Left ventricle myocardium inferior (tissue), 1 donor: ENCODE results near the gene CR2. TPM values are rescaled to one million over a fixed set of nuclear protein-coding genes. Genes with fewer than 3 reads are reported as not detected.

ENCODE experiments used
- DNase-seq: peaks from one replicate; pipeline ENCODE4 v3.0.0-alpha.2; 2020
- H3K27ac ChIP-seq: fragments of 200-600 bp; replicated peaks from 2 replicates; pipeline ENCODE4 v1.8.0; 2021
- H3K27me3 ChIP-seq: fragments of 200-600 bp; 2 replicates; pipeline ENCODE4 v1.8.0; 2021; ENCODE audit warnings: low read depth
- H3K36me3 ChIP-seq: fragments of 200-600 bp; 2 replicates; pipeline ENCODE4 v1.8.0; 2021
- H3K4me1 ChIP-seq: fragments of 200-600 bp; 2 replicates; pipeline ENCODE4 v1.8.0; 2021
- H3K4me3 ChIP-seq: fragments of 200-600 bp; 2 replicates; pipeline ENCODE4 v1.8.0; 2021; ENCODE audit warnings: mild to moderate bottlenecking, moderate library complexity
- H3K9me3 ChIP-seq: fragments of 200-600 bp; replicated peaks from 2 replicates; pipeline ENCODE4 v1.8.0; 2021
- intact Hi-C: fragments of 100-400 bp; cut with micrococcal nuclease; formaldehyde crosslinking; loops from one replicate; pipeline ENCODE4 v1.11.0; 2022
- total RNA-seq: library from RNA; stranded (reverse); fragmentation: NEBNext Ultra II Directional; extraction: Animal tissue kit (Norgen Biotek cat#: 25700); gene quantifications from one replicate; pipeline ENCODE4 v1.2.1, GENCODE V29; 2021
- TF ChIP-seq, protein P1 (sequence below): fragments of 200-600 bp; IDR thresholded peaks from 2 replicates; pipeline ENCODE4 v1.8.0; 2021; ENCODE audit warnings: antibody characterized with exemption, mild to moderate bottlenecking, borderline replicate concordance
- donor health status: DM: no; HTN: yes; CAD: no; lungs with severe emphysema.

The CR2 gene
- total RNA-seq, 1 donor from 2014 or later, result not detected

DNA sequence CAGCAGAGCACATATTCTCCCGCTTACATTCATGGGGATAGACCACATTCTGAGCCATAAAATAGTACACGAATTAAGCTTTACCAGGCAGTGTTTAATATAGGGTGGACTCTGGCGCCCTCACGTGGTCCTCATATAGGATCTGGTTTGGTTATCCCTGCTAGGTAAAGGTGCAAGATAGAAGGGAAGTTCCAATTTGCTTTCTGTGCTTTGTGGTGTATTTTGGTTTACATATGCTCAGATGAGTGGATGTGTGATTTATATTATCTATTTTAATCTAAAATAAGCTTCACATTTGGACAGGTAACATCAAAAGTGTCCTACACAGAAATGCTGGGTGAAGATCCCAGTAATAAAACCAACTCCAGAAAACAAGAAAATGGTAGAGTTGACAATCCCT, 45.4 kb downstream of the CR2 start:
- no peaks in the 10 kb centered on the region for H3K36me3 ChIP-seq
- peak; percentile 58 for DNase-seq
- H3K4me3 ChIP-seq, result no peak overlapping the region
- TF ChIP-seq, protein P1, sequence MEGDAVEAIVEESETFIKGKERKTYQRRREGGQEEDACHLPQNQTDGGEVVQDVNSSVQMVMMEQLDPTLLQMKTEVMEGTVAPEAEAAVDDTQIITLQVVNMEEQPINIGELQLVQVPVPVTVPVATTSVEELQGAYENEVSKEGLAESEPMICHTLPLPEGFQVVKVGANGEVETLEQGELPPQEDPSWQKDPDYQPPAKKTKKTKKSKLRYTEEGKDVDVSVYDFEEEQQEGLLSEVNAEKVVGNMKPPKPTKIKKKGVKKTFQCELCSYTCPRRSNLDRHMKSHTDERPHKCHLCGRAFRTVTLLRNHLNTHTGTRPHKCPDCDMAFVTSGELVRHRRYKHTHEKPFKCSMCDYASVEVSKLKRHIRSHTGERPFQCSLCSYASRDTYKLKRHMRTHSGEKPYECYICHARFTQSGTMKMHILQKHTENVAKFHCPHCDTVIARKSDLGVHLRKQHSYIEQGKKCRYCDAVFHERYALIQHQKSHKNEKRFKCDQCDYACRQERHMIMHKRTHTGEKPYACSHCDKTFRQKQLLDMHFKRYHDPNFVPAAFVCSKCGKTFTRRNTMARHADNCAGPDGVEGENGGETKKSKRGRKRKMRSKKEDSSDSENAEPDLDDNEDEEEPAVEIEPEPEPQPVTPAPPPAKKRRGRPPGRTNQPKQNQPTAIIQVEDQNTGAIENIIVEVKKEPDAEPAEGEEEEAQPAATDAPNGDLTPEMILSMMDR, result peak; percentile 74
- peaks cover 100% of the 10 kb centered on the region for H3K27me3 ChIP-seq
- H3K27ac ChIP-seq, result no peak overlapping the region
- no peaks in the 10 kb centered on the region for H3K9me3 ChIP-seq
- H3K4me1 ChIP-seq, result peaks cover 12% of the 10 kb centered on the region
- intact Hi-C loops, result no loop called here

DNA sequence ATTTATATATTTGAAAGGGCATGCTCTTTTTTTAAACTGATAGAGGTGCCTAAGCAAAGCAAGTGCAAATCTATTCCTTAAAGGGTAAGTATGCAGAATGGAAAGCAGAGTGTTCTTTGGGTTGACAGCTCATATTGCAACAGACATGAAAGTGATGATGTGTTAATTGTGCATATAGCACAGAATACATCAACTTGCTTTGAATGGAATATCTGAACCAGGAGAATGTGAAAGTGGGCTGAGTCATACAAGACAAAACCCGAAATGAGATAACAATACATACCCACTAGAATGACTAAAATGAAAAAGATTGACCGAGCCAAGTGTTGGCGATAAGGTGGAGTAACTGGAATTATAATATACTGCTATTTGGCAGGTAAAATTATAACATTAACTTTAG, 46.2 kb downstream of the CR2 start:
- H3K9me3 ChIP-seq, result no peaks in the 10 kb centered on the region
- no peak for DNase-seq
- intact Hi-C loops, result no loop called here
- H3K27ac ChIP-seq, result no peak overlapping the region
- H3K27me3 ChIP-seq, result peaks cover 100% of the 10 kb centered on the region
- peaks cover 12% of the 10 kb centered on the region for H3K4me1 ChIP-seq
- no peak overlapping the region for H3K4me3 ChIP-seq
- TF ChIP-seq, protein P1, result no peak
- no peaks in the 10 kb centered on the region for H3K36me3 ChIP-seq

DNA sequence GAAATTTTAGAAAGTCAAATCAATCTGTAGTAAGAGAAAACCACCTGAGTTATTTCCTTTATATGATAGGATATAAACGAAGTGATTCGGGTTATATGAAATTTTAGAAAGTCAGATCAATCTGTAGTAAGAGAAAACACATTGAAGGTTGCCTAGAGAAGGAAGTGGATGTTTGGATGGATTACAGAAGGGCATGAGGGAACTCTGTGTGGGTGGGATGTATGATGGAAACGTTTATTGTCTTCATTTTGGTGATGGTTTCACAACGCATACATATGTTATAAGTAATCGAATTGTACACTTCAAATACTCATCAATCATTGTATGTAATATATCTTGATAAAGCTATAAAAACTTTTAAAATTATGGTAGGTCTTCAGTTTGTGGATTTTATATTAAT, 46.9 kb downstream of the CR2 start:
- TF ChIP-seq, protein P1, result no peak

DNA sequence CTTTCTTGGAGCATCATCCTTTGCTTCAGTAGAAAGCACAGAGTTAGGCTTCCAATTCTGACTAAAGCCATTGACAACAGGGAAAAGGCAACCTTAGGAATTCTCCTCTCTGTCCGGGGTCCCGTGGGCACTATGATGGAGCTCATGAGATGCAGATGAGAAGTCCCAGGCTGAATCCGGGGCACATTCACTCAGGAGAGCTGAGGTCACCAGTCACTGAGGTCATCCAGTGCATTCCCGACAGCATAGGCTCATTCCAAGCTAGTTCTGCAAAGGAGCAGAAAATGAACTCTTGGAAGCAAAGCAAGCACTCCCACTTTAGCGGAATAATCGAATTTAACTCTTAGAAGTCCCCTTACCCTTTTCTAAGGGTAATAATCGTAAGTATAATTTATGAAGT, 48.6 kb downstream of the CR2 start:
- H3K27me3 ChIP-seq, result peaks cover 97% of the 10 kb centered on the region
- H3K36me3 ChIP-seq, result no peaks in the 10 kb centered on the region
- no peaks in the 10 kb centered on the region for H3K4me1 ChIP-seq
- no peaks in the 10 kb centered on the region for H3K9me3 ChIP-seq
- DNase-seq, result no peak
- intact Hi-C loops, result no loop called here
- no peak overlapping the region for H3K27ac ChIP-seq
- TF ChIP-seq, protein P1, result no peak
- no peak overlapping the region for H3K4me3 ChIP-seq

More for the DNA sequence above, 46.9 kb downstream of the CR2 start:
- peaks cover 99% of the 10 kb centered on the region for H3K27me3 ChIP-seq
- H3K36me3 ChIP-seq, result no peaks in the 10 kb centered on the region
- no peak for DNase-seq
- H3K4me1 ChIP-seq, result peaks cover 6% of the 10 kb centered on the region
- no peak overlapping the region for H3K27ac ChIP-seq
- H3K4me3 ChIP-seq, result no peak overlapping the region
- H3K9me3 ChIP-seq, result no peaks in the 10 kb centered on the region
- intact Hi-C loops, result no loop called here

DNA sequence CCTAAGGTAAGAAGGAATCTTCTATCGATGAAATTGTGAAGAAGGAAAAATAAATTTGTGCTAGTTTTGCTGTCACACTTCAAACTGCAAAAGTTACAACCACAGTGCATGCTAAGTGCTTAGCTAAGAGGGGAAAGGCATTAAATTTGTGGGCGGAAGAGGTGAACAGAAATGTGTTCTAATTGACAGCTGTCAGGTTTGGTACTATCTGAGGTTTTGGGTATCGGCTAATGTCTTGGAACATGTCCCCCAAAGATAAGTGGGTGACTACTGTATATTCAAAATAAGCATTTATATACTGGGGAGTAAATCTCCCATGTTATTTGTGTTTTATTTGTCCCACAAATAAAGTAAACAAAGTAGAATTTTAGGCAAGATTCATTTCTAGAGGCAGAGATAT, 49.8 kb downstream of the CR2 start:
- Histone ChIP-seq H3K9me3 (no peaks in the 10 kb centered on the region), H3K4me3 (no peak overlapping the region), H3K4me1 (no peaks in the 10 kb centered on the region), H3K27ac (no peak overlapping the region), H3K27me3 (peaks cover 91% of the 10 kb centered on the region), H3K36me3 (no peaks in the 10 kb centered on the region)
- no peak for DNase-seq
- TF ChIP-seq, protein P1, result no peak
- intact Hi-C loops, result no loop called here

DNA sequence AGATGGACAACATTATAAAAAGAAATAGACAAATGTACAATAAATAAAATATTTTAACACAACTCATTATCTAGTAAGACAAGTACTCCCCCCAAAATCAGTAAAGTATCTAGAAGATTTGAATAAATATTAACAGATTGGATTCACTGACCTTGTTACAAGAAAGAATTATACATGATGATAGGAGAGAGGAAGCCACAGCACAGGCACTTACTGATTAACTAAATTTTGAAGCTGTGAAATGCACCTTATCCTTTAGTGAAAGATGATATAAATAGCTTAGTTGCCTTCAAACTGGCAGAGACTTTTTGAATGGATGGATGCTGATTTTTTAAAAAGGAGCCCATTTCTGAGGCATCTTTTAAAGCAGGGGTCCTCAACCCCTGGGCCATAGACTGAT, 50.3 kb downstream of the CR2 start:
- Histone ChIP-seq H3K4me1 (no peaks in the 10 kb centered on the region), H3K27me3 (peaks cover 86% of the 10 kb centered on the region), H3K36me3 (no peaks in the 10 kb centered on the region), H3K27ac (no peak overlapping the region), H3K4me3 (no peak overlapping the region), H3K9me3 (no peaks in the 10 kb centered on the region)
- TF ChIP-seq, protein P1, result no peak
- DNase-seq, result no peak
- intact Hi-C loops, result no loop called here
